WTC11 (cell line): ENCODE results near the gene BDP1. TPM values are rescaled to one million over a fixed set of nuclear protein-coding genes. Genes with fewer than 3 reads are reported as not detected.

Experiments
- ATAC-seq: fragments of 200-7000 bp; cut with Tn5 transposase; 2 replicates; pipeline ENCODE4 v1.10.0; 2021; ENCODE audit warnings: mild to moderate bottlenecking, moderate library complexity
- CTCF ChIA-PET: fragments of 300-600 bp; sonication (Branson Sonifier 250); formaldehyde crosslinking; loops from one replicate; lab custom pipeline; 2021; ENCODE audit warnings: antibody characterized with exemption; lab: Charles Lee
- POLR2A ChIA-PET: fragments of 350-600 bp; sonication (Branson Sonifier 250); formaldehyde crosslinking; loops from one replicate; lab custom pipeline; 2021; ENCODE audit warnings: antibody characterized with exemption; lab: Charles Lee
- DNase-seq: peaks from one replicate; pipeline ENCODE4 v3.0.0; 2021; ENCODE audit warnings: low spot score
- H3K27ac Mint-ChIP-seq: 2 replicates; pipeline ENCODE4 v1.8.0; 2021; ENCODE audit warnings: mixed read lengths
- H3K27me3 Mint-ChIP-seq: 2 replicates; pipeline ENCODE4 v1.8.0; 2021; ENCODE audit warnings: low read depth, mild to moderate bottlenecking, moderate library complexity, mixed read lengths
- H3K36me3 Mint-ChIP-seq: 2 replicates; pipeline ENCODE4 v1.8.0; 2021; ENCODE audit warnings: mixed read lengths
- H3K4me1 Mint-ChIP-seq: 2 replicates; pipeline ENCODE4 v1.8.0; 2022; ENCODE audit warnings: mixed read lengths
- H3K4me3 Mint-ChIP-seq: 2 replicates; pipeline ENCODE4 v1.8.0; 2021; ENCODE audit warnings: mild to moderate bottlenecking, moderate library complexity, mixed read lengths
- H3K9me3 Mint-ChIP-seq: 2 replicates; pipeline ENCODE4 v1.8.0; 2021; ENCODE audit warnings: mixed read lengths
- ARID4B ChIP-seq: sonication (generic); formaldehyde crosslinking; IDR thresholded peaks from 2 replicates; pipeline ENCODE4 v1.8.0; 2023; ENCODE audit warnings: missing genetic modification reagents, mild to moderate bottlenecking, borderline replicate concordance
- CBFB ChIP-seq: sonication (generic); formaldehyde crosslinking; IDR thresholded peaks from 2 replicates; pipeline ENCODE4 v1.8.1; 2022; ENCODE audit warnings: mild to moderate bottlenecking, low read depth, missing genetic modification reagents
- CREB1 ChIP-seq: sonication (generic); formaldehyde crosslinking; IDR thresholded peaks from 2 replicates; pipeline ENCODE4 v1.8.0; 2023; ENCODE audit warnings: mild to moderate bottlenecking, missing genetic modification reagents
- ELF4 ChIP-seq: sonication (generic); formaldehyde crosslinking; IDR thresholded peaks from 2 replicates; pipeline ENCODE4 v1.8.1; 2022; ENCODE audit warnings: low read depth, mild to moderate bottlenecking, moderate library complexity, missing genetic modification reagents
- ESRRA ChIP-seq: sonication (generic); formaldehyde crosslinking; IDR thresholded peaks from 2 replicates; pipeline ENCODE4 v1.8.1; 2022; ENCODE audit warnings: mild to moderate bottlenecking, missing genetic modification reagents, borderline replicate concordance
- PRDM15 ChIP-seq: sonication (generic); formaldehyde crosslinking; IDR thresholded peaks from 2 replicates; pipeline ENCODE4 v1.8.0; 2022; ENCODE audit warnings: missing genetic modification reagents
- RORB ChIP-seq: fragments of 250-450 bp; sonication (Bioruptor Pico); IDR thresholded peaks from 2 replicates; pipeline ENCODE4 v1.9.0; 2021; ENCODE audit warnings: mild to moderate bottlenecking
- ZBTB21 ChIP-seq: sonication (generic); formaldehyde crosslinking; IDR thresholded peaks from 2 replicates; pipeline ENCODE4 v1.8.1; 2023; ENCODE audit warnings: mild to moderate bottlenecking, missing genetic modification reagents, borderline replicate concordance
- ZMAT4 ChIP-seq: fragments of 250-450 bp; sonication (Bioruptor Pico); IDR thresholded peaks from 2 replicates; pipeline ENCODE4 v1.9.0; 2021; ENCODE audit warnings: mild to moderate bottlenecking
- ZNF138 ChIP-seq: sonication (generic); formaldehyde crosslinking; conservative IDR thresholded peaks from 2 replicates; pipeline ENCODE4 v1.8.1; 2022; ENCODE audit warnings: mild to moderate bottlenecking, moderate library complexity, missing genetic modification reagents
- ZNF416 ChIP-seq: fragments of 250-450 bp; sonication (Bioruptor Pico); IDR thresholded peaks from 2 replicates; pipeline ENCODE4 v1.9.0; 2021; ENCODE audit warnings: mild to moderate bottlenecking, inconsistent platforms
- ZNF423 ChIP-seq: fragments of 250-450 bp; sonication (Bioruptor Pico); IDR thresholded peaks from 2 replicates; pipeline ENCODE4 v2.1.2; 2022; ENCODE audit warnings: mild to moderate bottlenecking, moderate library complexity
- ZNF671 ChIP-seq: fragments of 250-450 bp; sonication (Bioruptor Pico); IDR thresholded peaks from 2 replicates; pipeline ENCODE4 v1.8.0; 2021; ENCODE audit warnings: mild to moderate bottlenecking
- total RNA-seq: library from RNA; stranded (reverse); gene quantifications from 3 replicates; pipeline ENCODE4 v1.2.3, GENCODE V29; 2021
- TF ChIP-seq, protein P1 (sequence below): sonication (generic); formaldehyde crosslinking; IDR thresholded peaks from 2 replicates; pipeline ENCODE4 v1.8.1; 2023; ENCODE audit warnings: mild to moderate bottlenecking, missing genetic modification reagents, borderline replicate concordance
- TF ChIP-seq, protein P2 (sequence below): sonication (generic); formaldehyde crosslinking; IDR thresholded peaks from 2 replicates; pipeline ENCODE4 v1.8.1; 2023; ENCODE audit warnings: mild to moderate bottlenecking, missing genetic modification reagents, moderate library complexity
- TF ChIP-seq, protein P3 (sequence below): sonication (generic); formaldehyde crosslinking; IDR thresholded peaks from 2 replicates; pipeline ENCODE4 v1.8.1; 2022; ENCODE audit warnings: low read depth, mild to moderate bottlenecking, moderate library complexity, missing genetic modification reagents, borderline replicate concordance
- TF ChIP-seq, protein P4 (sequence below): sonication (generic); formaldehyde crosslinking; IDR thresholded peaks from 2 replicates; pipeline ENCODE4 v1.8.1; 2023; ENCODE audit warnings: mild to moderate bottlenecking, moderate library complexity, missing genetic modification reagents
- TF ChIP-seq, protein P5 (sequence below): sonication (generic); formaldehyde crosslinking; conservative IDR thresholded peaks from 2 replicates; pipeline ENCODE4 v1.8.1; 2022; ENCODE audit warnings: mild to moderate bottlenecking, missing genetic modification reagents

The BDP1 gene
- total RNA-seq, 1 experiment from 2014 or later: 34.7 TPM

DNA sequence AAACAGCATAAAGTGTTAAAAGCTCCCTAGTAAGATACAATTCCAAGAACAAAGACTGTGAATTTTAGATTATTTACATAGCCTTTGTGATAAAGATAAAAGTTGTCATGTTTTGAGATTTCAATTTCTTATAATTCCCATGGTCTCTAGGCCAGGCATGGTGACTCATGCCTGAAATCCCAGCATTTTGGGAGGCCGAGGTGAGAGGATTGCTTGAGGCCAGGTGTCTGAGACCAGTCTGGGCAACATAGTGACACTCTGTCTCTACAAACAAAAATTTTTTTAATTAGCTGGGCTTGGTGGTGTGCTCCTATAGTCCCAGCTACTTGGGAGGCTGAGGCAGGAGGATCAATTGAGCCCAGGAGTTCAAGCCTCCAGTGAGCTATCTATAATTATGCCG lies 48.1 kb downstream of the BDP1 start:
- no peak for ATAC-seq
- peaks cover 74% of the 10 kb centered on the region for H3K36me3 Mint-ChIP-seq
- H3K9me3 Mint-ChIP-seq: peaks cover 3% of the 10 kb centered on the region; the same call in 1 of the 2 replicates
- no peak overlapping the region for H3K27ac Mint-ChIP-seq
- no peak for TF ChIP-seq ZNF671 (CRISPR knock-in tag)
- no peak for TF ChIP-seq ZMAT4
- TF ChIP-seq RORB (CRISPR knock-in tag): no peak
- TF ChIP-seq, protein P1, sequence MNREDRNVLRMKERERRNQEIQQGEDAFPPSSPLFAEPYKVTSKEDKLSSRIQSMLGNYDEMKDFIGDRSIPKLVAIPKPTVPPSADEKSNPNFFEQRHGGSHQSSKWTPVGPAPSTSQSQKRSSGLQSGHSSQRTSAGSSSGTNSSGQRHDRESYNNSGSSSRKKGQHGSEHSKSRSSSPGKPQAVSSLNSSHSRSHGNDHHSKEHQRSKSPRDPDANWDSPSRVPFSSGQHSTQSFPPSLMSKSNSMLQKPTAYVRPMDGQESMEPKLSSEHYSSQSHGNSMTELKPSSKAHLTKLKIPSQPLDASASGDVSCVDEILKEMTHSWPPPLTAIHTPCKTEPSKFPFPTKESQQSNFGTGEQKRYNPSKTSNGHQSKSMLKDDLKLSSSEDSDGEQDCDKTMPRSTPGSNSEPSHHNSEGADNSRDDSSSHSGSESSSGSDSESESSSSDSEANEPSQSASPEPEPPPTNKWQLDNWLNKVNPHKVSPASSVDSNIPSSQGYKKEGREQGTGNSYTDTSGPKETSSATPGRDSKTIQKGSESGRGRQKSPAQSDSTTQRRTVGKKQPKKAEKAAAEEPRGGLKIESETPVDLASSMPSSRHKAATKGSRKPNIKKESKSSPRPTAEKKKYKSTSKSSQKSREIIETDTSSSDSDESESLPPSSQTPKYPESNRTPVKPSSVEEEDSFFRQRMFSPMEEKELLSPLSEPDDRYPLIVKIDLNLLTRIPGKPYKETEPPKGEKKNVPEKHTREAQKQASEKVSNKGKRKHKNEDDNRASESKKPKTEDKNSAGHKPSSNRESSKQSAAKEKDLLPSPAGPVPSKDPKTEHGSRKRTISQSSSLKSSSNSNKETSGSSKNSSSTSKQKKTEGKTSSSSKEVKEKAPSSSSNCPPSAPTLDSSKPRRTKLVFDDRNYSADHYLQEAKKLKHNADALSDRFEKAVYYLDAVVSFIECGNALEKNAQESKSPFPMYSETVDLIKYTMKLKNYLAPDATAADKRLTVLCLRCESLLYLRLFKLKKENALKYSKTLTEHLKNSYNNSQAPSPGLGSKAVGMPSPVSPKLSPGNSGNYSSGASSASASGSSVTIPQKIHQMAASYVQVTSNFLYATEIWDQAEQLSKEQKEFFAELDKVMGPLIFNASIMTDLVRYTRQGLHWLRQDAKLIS: no peak
- TF ChIP-seq PRDM15 (CRISPR knock-in tag): no peak
- no peak for TF ChIP-seq ZNF138 (CRISPR knock-in tag)
- no peak for TF ChIP-seq ZNF423
- TF ChIP-seq ARID4B (CRISPR knock-in tag): no peak
- TF ChIP-seq, all 79 proteins: peak for 0
- CTCF ChIA-PET: no interaction called here
- Mint-ChIP-seq H3K4me1 (no peaks in the 10 kb centered on the region), H3K4me3 (no peak overlapping the region), H3K27me3 (no peaks in the 10 kb centered on the region)
- DNase-seq: no peak
- POLR2A ChIA-PET: no interaction called here

DNA sequence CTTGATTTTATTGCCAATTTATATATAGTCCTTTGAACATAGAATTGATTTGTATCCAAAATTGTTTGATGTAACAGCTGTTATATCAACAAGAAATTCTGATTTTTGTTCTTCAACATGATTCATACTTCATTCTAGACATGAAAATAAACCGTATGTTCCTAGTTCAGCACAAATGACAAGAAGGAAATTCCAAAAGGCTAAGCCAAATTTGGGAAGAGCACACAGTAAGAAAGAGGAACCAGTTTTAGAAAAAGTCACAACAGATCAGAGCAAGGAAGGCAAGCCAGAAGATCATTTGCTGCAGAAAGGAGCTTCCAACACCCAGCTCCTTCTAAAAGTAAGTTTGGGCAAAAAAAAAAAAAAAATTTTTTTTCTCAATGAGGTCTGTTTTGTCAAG lies 66.7 kb downstream of the BDP1 start:
- CTCF ChIA-PET: no interaction called here
- TF ChIP-seq CBFB (CRISPR knock-in tag) (no peak), ESRRA (no peak), ZNF416 (no peak), ELF4 (CRISPR knock-in tag) (no peak), CREB1 (CRISPR knock-in tag) (no peak), ZBTB21 (CRISPR knock-in tag) (no peak)
- TF ChIP-seq, protein P2, sequence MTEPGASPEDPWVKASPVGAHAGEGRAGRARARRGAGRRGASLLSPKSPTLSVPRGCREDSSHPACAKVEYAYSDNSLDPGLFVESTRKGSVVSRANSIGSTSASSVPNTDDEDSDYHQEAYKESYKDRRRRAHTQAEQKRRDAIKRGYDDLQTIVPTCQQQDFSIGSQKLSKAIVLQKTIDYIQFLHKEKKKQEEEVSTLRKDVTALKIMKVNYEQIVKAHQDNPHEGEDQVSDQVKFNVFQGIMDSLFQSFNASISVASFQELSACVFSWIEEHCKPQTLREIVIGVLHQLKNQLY (CRISPR knock-in tag): no peak
- TF ChIP-seq, protein P3, sequence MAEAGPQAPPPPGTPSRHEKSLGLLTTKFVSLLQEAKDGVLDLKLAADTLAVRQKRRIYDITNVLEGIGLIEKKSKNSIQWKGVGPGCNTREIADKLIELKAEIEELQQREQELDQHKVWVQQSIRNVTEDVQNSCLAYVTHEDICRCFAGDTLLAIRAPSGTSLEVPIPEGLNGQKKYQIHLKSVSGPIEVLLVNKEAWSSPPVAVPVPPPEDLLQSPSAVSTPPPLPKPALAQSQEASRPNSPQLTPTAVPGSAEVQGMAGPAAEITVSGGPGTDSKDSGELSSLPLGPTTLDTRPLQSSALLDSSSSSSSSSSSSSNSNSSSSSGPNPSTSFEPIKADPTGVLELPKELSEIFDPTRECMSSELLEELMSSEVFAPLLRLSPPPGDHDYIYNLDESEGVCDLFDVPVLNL (CRISPR knock-in tag): no peak
- TF ChIP-seq, protein P4, sequence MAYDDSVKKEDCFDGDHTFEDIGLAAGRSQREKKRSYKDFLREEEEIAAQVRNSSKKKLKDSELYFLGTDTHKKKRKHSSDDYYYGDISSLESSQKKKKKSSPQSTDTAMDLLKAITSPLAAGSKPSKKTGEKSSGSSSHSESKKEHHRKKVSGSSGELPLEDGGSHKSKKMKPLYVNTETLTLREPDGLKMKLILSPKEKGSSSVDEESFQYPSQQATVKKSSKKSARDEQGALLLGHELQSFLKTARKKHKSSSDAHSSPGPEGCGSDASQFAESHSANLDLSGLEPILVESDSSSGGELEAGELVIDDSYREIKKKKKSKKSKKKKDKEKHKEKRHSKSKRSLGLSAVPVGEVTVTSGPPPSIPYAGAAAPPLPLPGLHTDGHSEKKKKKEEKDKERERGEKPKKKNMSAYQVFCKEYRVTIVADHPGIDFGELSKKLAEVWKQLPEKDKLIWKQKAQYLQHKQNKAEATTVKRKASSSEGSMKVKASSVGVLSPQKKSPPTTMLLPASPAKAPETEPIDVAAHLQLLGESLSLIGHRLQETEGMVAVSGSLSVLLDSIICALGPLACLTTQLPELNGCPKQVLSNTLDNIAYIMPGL (CRISPR knock-in tag): no peak
- TF ChIP-seq, protein P5, sequence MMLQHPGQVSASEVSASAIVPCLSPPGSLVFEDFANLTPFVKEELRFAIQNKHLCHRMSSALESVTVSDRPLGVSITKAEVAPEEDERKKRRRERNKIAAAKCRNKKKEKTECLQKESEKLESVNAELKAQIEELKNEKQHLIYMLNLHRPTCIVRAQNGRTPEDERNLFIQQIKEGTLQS (CRISPR knock-in tag): no peak

More for the DNA sequence above, 66.7 kb downstream of the BDP1 start:
- Mint-ChIP-seq H3K27me3 (no peaks in the 10 kb centered on the region), H3K36me3 (peaks cover 63% of the 10 kb centered on the region), H3K9me3 (no peaks in the 10 kb centered on the region), H3K27ac (no peak overlapping the region), H3K4me1 (no peaks in the 10 kb centered on the region), H3K4me3 (no peak overlapping the region)
- DNase-seq (no peak), ATAC-seq (no peak)
- POLR2A ChIA-PET: no interaction called here
